ENCODE results near the gene XRCC4. TPM values are rescaled to one million over a fixed set of nuclear protein-coding genes. Genes with fewer than 3 reads are reported as not detected.

The XRCC4 gene
- total and polyA plus RNA-seq, 2 of the 13 experiments (the other 11 are each of a cell fraction or from before 2014, with no cell fraction given), result 2.8 to 12.6 TPM

- H3K27me3 ChIP-seq (ENCODE audit: control insufficient read depth in 1 of 2, insufficient read depth in 2 of 2, low read length in 2 of 2), result no peaks in the 10 kb centered on the region
- in situ Hi-C loops (cut with HindIII; ENCODE audit: extremely low pct_ligation_motif_present, low pct_unique_long_range_greater_than_20kb) (no loop called here), intact Hi-C loops (cut with micrococcal nuclease; ENCODE audit: unreplicated experiment) (no loop called here)
- TF ChIP-seq SPEN (CRISPR knock-in tag; IDR thresholded peaks at IDR 0.05; ENCODE audit: low read depth) (no peak), ZBTB20 (CRISPR knock-in tag; IDR thresholded peaks at IDR 0.05; ENCODE audit: borderline replicate concordance, low read depth) (no peak), RFX5 (IDR thresholded peaks at IDR 0.05; ENCODE audit: low read depth, low read length) (no peak), ZNF329 (CRISPR knock-in tag; IDR thresholded peaks at IDR 0.05; ENCODE audit: low read depth) (no peak), AHR (CRISPR knock-in tag; IDR thresholded peaks at IDR 0.05) (no peak), ZNF430 (CRISPR knock-in tag; IDR thresholded peaks at IDR 0.05) (no peak), CREB1 (IDR thresholded peaks at IDR 0.05) (no peak), CREB1 (CRISPR knock-in tag; IDR thresholded peaks at IDR 0.05) (no peak), ZNF557 (CRISPR knock-in tag; IDR thresholded peaks at IDR 0.05) (no peak), GTF2F1 (IDR thresholded peaks at IDR 0.05; ENCODE audit: low read length) (no peak), POGZ (CRISPR knock-in tag; IDR thresholded peaks at IDR 0.05) (no peak), FLYWCH1 (CRISPR knock-in tag; IDR thresholded peaks at IDR 0.05) (no peak), ZBTB1 (CRISPR knock-in tag; IDR thresholded peaks at IDR 0.05; ENCODE audit: borderline replicate concordance) (no peak), ZNF292 (CRISPR knock-in tag; IDR thresholded peaks at IDR 0.05; ENCODE audit: borderline replicate concordance, low read depth) (no peak), KLF13 (CRISPR knock-in tag; IDR thresholded peaks at IDR 0.05) (no peak), ZNF34 (CRISPR knock-in tag; IDR thresholded peaks at IDR 0.05; ENCODE audit: borderline replicate concordance) (no peak), ZNF766 (CRISPR knock-in tag; IDR thresholded peaks at IDR 0.05; ENCODE audit: borderline replicate concordance) (no peak), HNRNPLL (IDR thresholded peaks at IDR 0.05; ENCODE audit: low read depth, low read length, poor library complexity, severe bottlenecking) (no peak), MTF2 (CRISPR knock-in tag; IDR thresholded peaks at IDR 0.05; ENCODE audit: borderline replicate concordance) (no peak), ZNF564 (CRISPR knock-in tag; IDR thresholded peaks at IDR 0.05) (no peak)
- TF ChIP-seq, protein P1, sequence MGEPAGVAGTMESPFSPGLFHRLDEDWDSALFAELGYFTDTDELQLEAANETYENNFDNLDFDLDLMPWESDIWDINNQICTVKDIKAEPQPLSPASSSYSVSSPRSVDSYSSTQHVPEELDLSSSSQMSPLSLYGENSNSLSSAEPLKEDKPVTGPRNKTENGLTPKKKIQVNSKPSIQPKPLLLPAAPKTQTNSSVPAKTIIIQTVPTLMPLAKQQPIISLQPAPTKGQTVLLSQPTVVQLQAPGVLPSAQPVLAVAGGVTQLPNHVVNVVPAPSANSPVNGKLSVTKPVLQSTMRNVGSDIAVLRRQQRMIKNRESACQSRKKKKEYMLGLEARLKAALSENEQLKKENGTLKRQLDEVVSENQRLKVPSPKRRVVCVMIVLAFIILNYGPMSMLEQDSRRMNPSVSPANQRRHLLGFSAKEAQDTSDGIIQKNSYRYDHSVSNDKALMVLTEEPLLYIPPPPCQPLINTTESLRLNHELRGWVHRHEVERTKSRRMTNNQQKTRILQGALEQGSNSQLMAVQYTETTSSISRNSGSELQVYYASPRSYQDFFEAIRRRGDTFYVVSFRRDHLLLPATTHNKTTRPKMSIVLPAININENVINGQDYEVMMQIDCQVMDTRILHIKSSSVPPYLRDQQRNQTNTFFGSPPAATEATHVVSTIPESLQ (CRISPR knock-in tag; conservative IDR thresholded peaks at IDR 0.05), result no peak
- no peaks in the 10 kb centered on the region for H3K9me3 ChIP-seq (ENCODE audit: low read length)
- DNase-seq (ENCODE audit: low spot score), result no peak
- no peak overlapping the region for H3K4me2 ChIP-seq (ENCODE audit: low read depth, low read length)
- WGBS (ENCODE audit: low lambda C conversion rate), result 89% methylated on average over 5 of the region's 5 CpGs
- no peak overlapping the region for H2AFZ ChIP-seq (ENCODE audit: low read length)
- CTCF ChIA-PET (ENCODE audit: low intra/inter-chr PET ratio, low total read pairs), result no interaction called here
- POLR2A ChIA-PET, result no interaction called here
- no peaks in the 10 kb centered on the region for H3K36me3 ChIP-seq (replicated peaks in 1 of 2; ENCODE audit: control insufficient read depth in 1 of 2, insufficient read depth in 2 of 2, low read length in 2 of 2)
- H3K9ac ChIP-seq (ENCODE audit: insufficient read depth, low read depth, low read length), result no peak overlapping the region
- ATAC-seq, result no peak
- H3K27ac ChIP-seq (ENCODE audit: extremely low read length, insufficient read depth, low read length), result no peak overlapping the region
- H3K4me1 ChIP-seq (ENCODE audit: insufficient read depth, low read length), result no peaks in the 10 kb centered on the region
- H4K20me1 ChIP-seq (ENCODE audit: insufficient read depth, low read length), result no peaks in the 10 kb centered on the region
- H3K79me2 ChIP-seq (ENCODE audit: insufficient read depth, low read length), result no peaks in the 10 kb centered on the region
- no TSS peak for BruUV-seq (replicated peaks)
- no peak overlapping the region for H3K4me3 ChIP-seq (replicated peaks in 1 of 3; ENCODE audit: insufficient read depth in 1 of 3, low read depth in 2 of 3, low read length in 3 of 3)
- FAIRE-seq, result no peak
Observed at GRCh38 chr5:83192947-83193346, 115.6 kb downstream of the XRCC4 start.
